ENCODE data around the gene NUP210L. TPM values are rescaled to one million over a fixed set of nuclear protein-coding genes. Genes with fewer than 3 reads are reported as not detected.
"Not testable (repeated sequence)": the region's sequence is repeated elsewhere in the genome, so short reads cannot be mapped to it uniquely, and the experiment has no call there.

NUP210L gene
- polyA plus RNA-seq, 4 donors: 0.06 to 0.14 (median 0.09) TPM

DNA sequence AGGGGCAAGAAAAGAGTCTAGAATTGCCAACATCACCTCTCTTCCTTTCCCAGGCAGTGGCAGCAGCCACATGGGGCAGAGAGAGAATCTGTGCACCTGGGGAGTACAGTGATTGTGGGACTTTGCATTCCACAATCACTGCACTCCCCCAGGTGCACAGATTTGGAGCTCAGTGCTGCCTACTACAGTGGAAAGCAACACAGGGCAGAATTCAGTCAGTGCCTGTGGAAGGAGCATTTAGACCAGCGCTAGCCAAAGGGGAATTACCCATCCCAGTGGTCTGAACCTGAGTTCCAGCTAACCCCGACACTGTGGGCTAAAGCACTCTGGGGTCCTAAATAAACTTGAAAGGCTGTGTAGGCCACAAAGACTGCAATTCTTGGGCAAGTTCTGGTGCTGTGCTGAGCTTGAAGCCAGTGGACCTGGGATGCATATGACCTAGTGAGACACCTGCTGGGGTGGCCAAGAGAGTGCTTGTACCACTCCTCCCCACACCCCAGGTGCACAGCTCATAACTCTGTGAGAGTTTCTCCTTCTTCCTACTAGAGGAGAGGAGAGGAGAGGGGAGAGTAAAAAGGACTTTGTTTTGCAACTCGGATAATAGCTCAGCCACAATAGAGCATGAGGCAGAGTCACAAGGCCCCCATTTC, 50.3 kb downstream of the NUP210L start:
- DNase-seq (ENCODE audit: low read depth in 4 of 4, low spot score in 3 of 4): no peak

GRCh38 chr1:154100141-154100540, 54.7 kb downstream of the NUP210L start:
- DNase-seq (ENCODE audit: low read depth in 4 of 4, low spot score in 3 of 4): not testable (repeated sequence)

- no peak for DNase-seq (ENCODE audit: low read depth in 4 of 4, low spot score in 3 of 4)
These were observed 57.0 kb downstream of the NUP210L start for GRCh38 chr1:154097873-154098272.

GRCh38 chr1:154095456-154096060, 59.3 kb downstream of the NUP210L start:
- no peak for DNase-seq (ENCODE audit: low read depth in 4 of 4, low spot score in 3 of 4)

DNA sequence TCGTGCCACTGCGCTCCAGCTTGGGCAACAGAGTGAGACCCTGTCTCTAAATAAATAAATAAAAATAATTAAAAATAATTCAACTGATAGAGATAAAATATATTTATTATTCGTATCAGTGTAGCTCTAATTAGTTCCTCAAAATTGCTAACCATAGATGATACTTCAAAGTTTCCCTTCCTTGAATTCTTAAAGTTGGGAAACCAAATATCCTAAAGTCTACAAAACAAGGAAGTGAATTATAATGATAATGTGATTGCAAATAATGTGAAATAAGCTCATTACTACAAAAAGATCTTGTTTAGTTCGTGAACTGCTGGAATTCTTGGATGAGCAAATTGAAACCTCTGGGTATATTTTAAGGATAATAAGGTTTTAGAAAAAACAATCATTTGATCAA, 60.5 kb downstream of the NUP210L start:
- DNase-seq (ENCODE audit: low read depth in 4 of 4, low spot score in 3 of 4): no peak

DNA sequence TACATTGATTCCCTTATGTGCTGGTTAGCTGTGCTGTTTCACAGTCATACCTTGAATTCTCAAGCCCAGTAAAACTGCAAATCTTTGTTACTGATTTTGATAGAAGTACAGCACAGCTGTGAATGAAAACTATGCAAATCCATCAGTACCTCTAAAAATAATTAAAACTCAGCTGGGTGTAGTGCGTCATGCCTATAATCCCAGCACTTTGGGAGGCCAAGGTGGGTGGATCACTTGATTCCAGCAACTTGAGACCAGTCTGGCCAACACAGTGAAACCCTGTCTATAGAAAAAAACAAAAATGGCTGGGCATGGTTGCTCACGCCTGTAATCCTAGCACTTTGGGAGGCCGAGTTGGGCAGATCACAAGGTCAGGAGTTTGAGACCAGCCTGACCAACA, 61.2 kb downstream of the NUP210L start:
- no peak for DNase-seq (ENCODE audit: low read depth in 4 of 4, low spot score in 3 of 4)

DNA sequence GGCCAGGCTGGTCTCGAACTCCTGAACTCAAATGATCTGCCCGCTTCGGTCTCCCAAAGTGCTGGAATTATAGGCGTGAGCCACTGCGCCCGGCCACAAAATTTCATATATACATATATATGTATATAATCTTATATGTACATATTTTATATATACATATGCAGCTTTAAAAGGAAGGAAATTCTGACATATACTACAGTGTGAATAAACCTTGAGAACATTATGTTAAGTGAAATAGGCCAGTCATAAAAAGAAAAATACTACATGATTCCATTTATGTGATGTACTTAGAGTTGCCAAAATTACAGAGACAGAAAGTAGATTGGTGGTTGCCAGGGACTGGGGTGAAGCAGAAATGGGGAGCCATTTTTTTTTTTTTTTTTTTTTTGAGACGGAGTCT, 63.2 kb downstream of the NUP210L start:
- DNase-seq (ENCODE audit: low read depth in 4 of 4, low spot score in 3 of 4): no peak

GRCh38 chr1:154087574-154087973, 67.3 kb downstream of the NUP210L start:
- DNase-seq (ENCODE audit: low read depth in 4 of 4, low spot score in 3 of 4): no peak

DNA sequence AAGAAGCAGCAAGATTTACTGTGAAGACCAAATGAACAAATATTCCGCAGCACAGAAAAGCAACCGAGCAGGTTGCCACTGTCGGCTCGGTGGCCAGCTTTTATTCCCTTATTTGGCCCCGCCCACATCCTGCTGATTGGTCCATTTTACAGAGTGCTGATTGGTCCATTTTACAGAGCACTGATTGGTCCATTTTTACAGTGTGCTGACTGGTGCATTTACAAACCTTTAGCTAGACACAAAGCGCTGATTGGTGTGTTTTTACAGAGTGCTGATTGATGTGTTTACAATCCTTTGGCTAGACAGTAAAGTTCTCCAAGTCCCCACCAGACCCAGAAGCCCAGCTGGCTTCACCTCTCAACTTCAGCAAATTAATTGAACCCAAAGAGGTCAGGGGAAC, 71.8 kb downstream of the NUP210L start:
- DNase-seq (ENCODE audit: low read depth in 4 of 4, low spot score in 3 of 4): not testable (repeated sequence)

DNA sequence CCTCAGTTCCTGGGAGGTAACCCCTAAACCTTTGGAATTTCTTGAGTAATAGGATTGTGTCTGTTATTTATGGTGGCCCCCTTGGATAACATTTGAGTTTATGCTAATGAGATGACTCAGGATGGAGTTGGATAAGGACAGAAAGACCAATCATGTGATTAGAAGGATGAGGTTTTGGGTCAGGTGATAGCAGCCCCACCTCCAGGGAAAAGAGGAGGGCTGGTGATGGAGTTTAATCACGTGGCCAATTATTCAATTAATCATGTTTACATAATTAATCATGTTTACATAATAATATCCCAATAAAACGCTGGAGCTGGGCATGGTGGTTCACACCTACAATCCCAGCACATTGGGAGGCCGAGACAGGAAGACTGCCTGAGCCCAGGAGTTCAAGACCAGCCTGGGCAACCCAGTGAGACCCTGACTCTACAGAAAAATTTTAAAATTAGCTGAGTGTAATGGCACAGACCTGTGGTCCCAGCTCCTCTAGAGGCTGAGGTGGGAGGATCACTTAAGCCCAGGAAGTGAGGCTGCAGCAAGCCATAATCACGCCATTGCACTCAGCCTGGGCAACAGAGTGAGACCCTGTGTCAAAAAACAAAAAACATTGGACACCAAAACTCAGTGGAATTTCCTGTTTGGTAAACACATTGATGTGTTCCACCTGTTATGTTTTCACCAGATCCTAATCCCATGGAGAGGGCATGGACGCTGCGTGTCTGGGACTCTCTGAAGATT, 73.3 kb downstream of the NUP210L start:
- no peak for DNase-seq (ENCODE audit: low read depth in 4 of 4, low spot score in 3 of 4)

DNA sequence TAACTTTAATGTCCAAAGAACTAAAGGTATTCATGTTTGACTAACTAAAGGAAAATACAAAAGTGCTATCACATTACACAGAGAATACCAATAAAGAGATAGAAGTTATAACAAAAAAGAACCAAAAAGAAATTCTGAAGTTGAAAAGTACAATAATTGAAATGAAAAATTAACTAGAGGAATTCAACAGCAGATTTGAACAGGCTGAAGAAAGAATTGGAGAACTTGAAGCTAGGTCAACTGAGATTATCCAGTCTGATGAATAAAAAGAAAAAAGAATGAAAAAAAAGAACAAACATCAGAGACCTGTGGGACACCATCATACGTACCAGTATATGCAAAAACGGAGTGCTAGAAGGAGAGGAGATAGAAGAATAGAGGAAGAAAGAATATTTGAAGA, 78.5 kb downstream of the NUP210L start:
- DNase-seq (ENCODE audit: low read depth in 4 of 4, low spot score in 3 of 4): no peak

DNA sequence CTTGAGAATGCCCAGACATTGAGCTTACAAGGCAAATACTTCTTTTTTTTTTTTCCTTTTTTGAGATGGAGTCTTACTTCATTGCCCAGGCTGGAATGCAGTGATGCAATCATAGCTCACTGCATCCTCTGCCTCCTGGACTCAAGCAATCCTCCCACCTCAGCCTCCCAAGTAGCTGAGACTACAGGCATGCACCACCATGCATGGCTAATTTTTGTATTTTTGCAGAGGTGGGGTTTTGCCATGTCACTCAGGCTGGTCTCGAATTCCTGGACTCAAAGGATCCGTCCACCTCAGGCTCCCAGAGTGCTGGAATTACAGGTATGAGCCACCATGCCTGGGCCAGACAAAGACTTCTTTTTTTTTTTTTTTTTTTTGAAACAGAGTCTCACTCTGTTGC, 79.1 kb downstream of the NUP210L start:
- DNase-seq (ENCODE audit: low read depth in 4 of 4, low spot score in 3 of 4): no peak

GRCh38 chr1:154062309-154062708, 92.6 kb downstream of the NUP210L start:
- no peak for DNase-seq (ENCODE audit: low read depth in 4 of 4, low spot score in 3 of 4)

GRCh38 chr1:154047436-154047835, 107.4 kb downstream of the NUP210L start:
- DNase-seq (ENCODE audit: low read depth in 4 of 4, low spot score in 3 of 4): not testable (repeated sequence)

DNA sequence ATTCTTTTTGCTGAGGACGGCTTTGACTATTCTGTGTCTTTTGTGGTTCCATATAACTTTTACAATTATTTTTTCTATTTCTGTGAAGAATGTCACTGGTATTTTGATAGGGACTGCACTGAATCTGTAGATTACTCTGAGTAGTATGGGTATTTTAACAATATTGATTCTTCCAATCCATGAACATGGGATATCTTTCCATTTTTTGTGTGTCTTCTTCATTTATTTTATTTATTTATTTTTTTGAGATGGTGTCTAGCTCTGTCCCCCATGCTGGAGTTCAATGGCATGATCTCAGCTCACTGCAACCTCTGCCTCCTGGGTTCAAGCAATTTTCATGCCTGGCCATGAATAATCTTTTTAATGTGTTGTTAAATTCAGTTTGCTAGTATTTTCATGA, 121.2 kb downstream of the NUP210L start:
- not testable (repeated sequence) for DNase-seq (ENCODE audit: low read depth in 4 of 4, low spot score in 3 of 4)

GRCh38 chr1:154019940-154020339, 134.9 kb downstream of the NUP210L start:
- no peak for DNase-seq (ENCODE audit: low read depth in 4 of 4, low spot score in 3 of 4)

DNA sequence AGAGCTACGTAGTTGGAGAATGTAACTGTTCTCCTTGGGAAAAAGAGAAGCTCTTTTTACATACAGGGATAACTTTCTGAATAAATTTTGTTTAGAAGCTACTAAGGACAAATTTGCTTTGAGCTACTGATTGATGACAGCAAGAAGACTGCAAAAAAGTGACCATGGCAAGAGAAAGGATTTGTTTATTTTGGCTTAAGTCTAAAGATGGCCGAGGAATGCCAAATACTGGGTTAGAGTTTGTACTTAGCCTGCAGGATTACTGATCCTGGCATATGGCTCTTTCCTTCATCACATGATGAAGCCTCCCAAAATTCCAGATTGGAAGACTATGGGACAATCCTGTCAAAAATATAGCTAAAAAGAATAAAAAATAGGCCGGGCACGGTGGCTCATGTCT, 135.6 kb downstream of the NUP210L start:
- DNase-seq (ENCODE audit: low read depth in 4 of 4, low spot score in 3 of 4): no peak

- no peak for DNase-seq (ENCODE audit: low read depth in 4 of 4, low spot score in 3 of 4)
These were observed 140.5 kb downstream of the NUP210L start for GRCh38 chr1:154014154-154014907.

- DNase-seq (ENCODE audit: low read depth in 4 of 4, low spot score in 3 of 4): not testable (repeated sequence)
These were observed 142.3 kb downstream of the NUP210L start for GRCh38 chr1:154012543-154012942.

DNA sequence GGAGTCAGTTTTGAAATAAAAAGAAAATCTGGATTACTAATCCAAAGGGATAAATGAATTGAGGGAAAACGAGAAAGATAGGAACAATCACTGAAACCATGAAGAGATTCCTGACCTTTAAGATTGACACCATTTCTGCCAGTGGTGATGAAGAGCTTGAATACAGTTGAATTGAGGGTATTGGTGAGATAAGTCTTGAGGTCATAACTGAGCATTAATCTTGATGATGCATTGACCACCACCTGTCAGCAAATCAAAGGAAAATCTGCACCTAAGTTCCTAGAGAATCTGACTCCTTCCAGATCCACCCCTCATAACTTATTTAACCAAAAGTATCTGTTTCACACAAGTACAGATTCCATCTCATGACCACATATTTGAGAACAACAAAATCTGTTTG, 142.7 kb downstream of the NUP210L start:
- no peak for DNase-seq (ENCODE audit: low read depth in 4 of 4, low spot score in 3 of 4)

DNA sequence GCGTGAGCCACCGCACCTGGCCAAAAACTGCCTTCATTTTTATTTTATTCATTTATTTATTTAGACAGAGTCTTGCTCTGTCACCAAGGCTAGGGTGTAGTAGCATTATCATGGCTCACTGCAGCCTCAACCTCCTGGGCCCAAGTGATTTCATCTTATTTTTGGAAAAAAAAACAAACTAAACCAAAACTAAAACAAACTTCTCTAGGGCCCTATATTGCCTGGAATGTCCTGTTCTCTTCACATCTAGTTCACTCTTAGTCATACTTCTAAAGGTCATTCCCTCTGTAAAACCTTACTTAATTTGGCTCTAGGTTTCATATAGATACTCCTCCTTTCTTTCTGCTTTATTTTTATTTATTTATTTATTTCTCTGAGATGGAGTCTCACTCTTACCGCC, 148.7 kb downstream of the NUP210L start:
- no peak for DNase-seq (ENCODE audit: low read depth in 4 of 4, low spot score in 3 of 4)
